GM12891 (cell line): Measurements from ENCODE around the gene MYO9A.

Source experiments
- POLR2A ChIP-seq: IDR thresholded peaks from 2 replicates; pipeline ENCODE4 v1.6.1; 2011; ENCODE audit warnings: low read depth, low read length, control low read depth
- POLR2AphosphoS5 ChIP-seq: IDR thresholded peaks from 2 replicates; pipeline ENCODE4 v1.6.1; 2011; ENCODE audit warnings: low read depth, low read length, control low read depth
- TAF1 ChIP-seq: IDR thresholded peaks from 2 replicates; pipeline ENCODE4 v1.6.1; 2011; ENCODE audit warnings: low read depth, low read length, control low read depth

- TF ChIP-seq POLR2AphosphoS5 (no peak), POLR2A (no peak), TAF1 (no peak)
Measured at GRCh38 chr15:71975816-71976150, 142.2 kb downstream of the MYO9A start.
